Effector CD8-positive, alpha-beta T cell (primary cell): Measurements from ENCODE around the gene APOO.
"Not testable (repeated sequence)": the region's sequence is repeated elsewhere in the genome, so short reads cannot be mapped to it uniquely, and the experiment has no call there.

Experiments used
- DNase-seq: peaks from one replicate; lab custom pipeline; 2025; lab: John Stamatoyannopoulos, UW

The APOO gene

GRCh38 chrX:23859238-23859637 lies 48.5 kb downstream of the APOO start:
- not testable (repeated sequence) for DNase-seq

GRCh38 chrX:23857935-23858334 lies 49.8 kb downstream of the APOO start:
- DNase-seq: no peak

- no peak for DNase-seq
Observed at GRCh38 chrX:23857363-23857762, 50.4 kb downstream of the APOO start.

GRCh38 chrX:23855569-23855968 lies 52.2 kb downstream of the APOO start:
- no peak for DNase-seq

- DNase-seq: no peak
Observed at GRCh38 chrX:23854945-23855344, 52.8 kb downstream of the APOO start.

- DNase-seq: no peak
Observed at GRCh38 chrX:23854122-23854521, 53.6 kb downstream of the APOO start.

- no peak for DNase-seq
Observed at GRCh38 chrX:23851544-23851943, 56.2 kb downstream of the APOO start.

GRCh38 chrX:23849241-23849640 lies 58.5 kb downstream of the APOO start:
- DNase-seq: no peak

- DNase-seq: no peak
Observed at GRCh38 chrX:23845351-23845817, 62.4 kb downstream of the APOO start.

GRCh38 chrX:23844502-23845138 lies 63.1 kb downstream of the APOO start:
- no peak for DNase-seq

GRCh38 chrX:23841847-23842522 lies 65.8 kb downstream of the APOO start:
- no peak for DNase-seq

GRCh38 chrX:23840674-23841073 lies 67.1 kb downstream of the APOO start:
- DNase-seq: no peak

GRCh38 chrX:23838953-23839352 lies 68.8 kb downstream of the APOO start:
- DNase-seq: no peak

- DNase-seq: no peak
Observed at GRCh38 chrX:23832721-23833120, 75.0 kb downstream of the APOO start.

- no peak for DNase-seq
Observed at GRCh38 chrX:23828881-23829280, 78.9 kb downstream of the APOO start.

- no peak for DNase-seq
Observed at GRCh38 chrX:23826653-23827052, 81.1 kb downstream of the APOO start.

GRCh38 chrX:23826216-23826615 lies 81.5 kb downstream of the APOO start:
- no peak for DNase-seq

- DNase-seq: no peak
Observed at GRCh38 chrX:23825675-23826074, 82.1 kb downstream of the APOO start.

GRCh38 chrX:23822841-23823240 lies 84.9 kb downstream of the APOO start:
- DNase-seq: no peak

GRCh38 chrX:23822397-23822796 lies 85.3 kb downstream of the APOO start:
- no peak for DNase-seq

- DNase-seq: no peak
Observed at GRCh38 chrX:23821847-23822246, 85.9 kb downstream of the APOO start.

- DNase-seq: no peak
Observed at GRCh38 chrX:23820235-23820782, 87.4 kb downstream of the APOO start.
